AG10803 (cell line): ENCODE data around the gene UGT2B11.
"Not testable (repeated sequence)": the region's sequence is repeated elsewhere in the genome, so short reads cannot be mapped to it uniquely, and the experiment has no call there.

Experiments
- DNase-seq: peaks from one replicate; pipeline ENCODE4 v3.0.0; 2010; ENCODE audit warnings: low read depth
- H3K4me3 ChIP-seq: 2 replicates; pipeline ENCODE4 v1.5.1; 2011; ENCODE audit warnings: mild to moderate bottlenecking, low read length, control low read depth
- TF ChIP-seq, protein P1 (sequence below): conservative IDR thresholded peaks from 2 replicates; pipeline ENCODE4 v1.5.1; 2011; ENCODE audit warnings: mild to moderate bottlenecking, low read length, control low read depth, inconsistent platforms

UGT2B11 gene

DNA sequence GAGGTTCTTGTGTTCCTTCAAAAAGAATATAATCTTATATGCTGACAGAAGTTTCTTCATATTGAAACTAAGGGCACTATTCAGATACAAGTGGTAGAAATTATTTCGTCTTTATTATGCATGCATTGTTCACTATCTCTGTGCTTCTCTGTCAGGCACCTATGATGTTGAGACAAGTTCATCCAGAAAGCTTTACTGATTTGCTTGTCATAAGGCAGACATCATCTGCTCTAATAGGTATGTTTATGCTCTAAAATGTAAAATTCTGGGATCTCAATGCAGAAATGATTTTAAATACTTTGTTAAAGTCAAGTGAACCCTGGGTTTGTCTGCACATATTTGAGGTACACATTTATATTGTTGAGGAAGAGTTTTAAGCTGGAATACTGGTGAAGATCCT, 3.6 kb downstream of the UGT2B11 start:
- no peak overlapping the region for H3K4me3 ChIP-seq
- TF ChIP-seq, protein P1, sequence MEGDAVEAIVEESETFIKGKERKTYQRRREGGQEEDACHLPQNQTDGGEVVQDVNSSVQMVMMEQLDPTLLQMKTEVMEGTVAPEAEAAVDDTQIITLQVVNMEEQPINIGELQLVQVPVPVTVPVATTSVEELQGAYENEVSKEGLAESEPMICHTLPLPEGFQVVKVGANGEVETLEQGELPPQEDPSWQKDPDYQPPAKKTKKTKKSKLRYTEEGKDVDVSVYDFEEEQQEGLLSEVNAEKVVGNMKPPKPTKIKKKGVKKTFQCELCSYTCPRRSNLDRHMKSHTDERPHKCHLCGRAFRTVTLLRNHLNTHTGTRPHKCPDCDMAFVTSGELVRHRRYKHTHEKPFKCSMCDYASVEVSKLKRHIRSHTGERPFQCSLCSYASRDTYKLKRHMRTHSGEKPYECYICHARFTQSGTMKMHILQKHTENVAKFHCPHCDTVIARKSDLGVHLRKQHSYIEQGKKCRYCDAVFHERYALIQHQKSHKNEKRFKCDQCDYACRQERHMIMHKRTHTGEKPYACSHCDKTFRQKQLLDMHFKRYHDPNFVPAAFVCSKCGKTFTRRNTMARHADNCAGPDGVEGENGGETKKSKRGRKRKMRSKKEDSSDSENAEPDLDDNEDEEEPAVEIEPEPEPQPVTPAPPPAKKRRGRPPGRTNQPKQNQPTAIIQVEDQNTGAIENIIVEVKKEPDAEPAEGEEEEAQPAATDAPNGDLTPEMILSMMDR, result no peak
- DNase-seq, result no peak

DNA sequence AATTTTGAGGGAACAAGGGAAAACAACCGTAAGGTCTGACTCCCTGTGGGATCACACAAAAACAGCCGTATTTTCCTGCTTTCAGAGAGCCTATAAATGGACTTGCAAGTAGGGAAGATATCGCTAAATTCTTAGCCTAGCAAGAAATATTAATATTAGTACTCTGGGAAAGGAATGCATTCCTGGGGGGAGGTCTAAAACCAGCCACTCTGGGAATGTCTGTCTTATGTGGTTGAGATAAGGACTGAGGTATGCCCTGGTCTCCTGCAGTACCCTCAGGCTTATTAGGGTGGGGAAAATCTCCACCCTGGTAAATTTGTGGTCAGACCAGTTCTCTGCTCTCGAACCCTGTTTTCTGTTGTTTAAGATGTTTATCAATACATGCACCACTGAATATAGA, 16.0 kb downstream of the UGT2B11 start:
- H3K4me3 ChIP-seq, DNase-seq: not testable (repeated sequence)

DNA sequence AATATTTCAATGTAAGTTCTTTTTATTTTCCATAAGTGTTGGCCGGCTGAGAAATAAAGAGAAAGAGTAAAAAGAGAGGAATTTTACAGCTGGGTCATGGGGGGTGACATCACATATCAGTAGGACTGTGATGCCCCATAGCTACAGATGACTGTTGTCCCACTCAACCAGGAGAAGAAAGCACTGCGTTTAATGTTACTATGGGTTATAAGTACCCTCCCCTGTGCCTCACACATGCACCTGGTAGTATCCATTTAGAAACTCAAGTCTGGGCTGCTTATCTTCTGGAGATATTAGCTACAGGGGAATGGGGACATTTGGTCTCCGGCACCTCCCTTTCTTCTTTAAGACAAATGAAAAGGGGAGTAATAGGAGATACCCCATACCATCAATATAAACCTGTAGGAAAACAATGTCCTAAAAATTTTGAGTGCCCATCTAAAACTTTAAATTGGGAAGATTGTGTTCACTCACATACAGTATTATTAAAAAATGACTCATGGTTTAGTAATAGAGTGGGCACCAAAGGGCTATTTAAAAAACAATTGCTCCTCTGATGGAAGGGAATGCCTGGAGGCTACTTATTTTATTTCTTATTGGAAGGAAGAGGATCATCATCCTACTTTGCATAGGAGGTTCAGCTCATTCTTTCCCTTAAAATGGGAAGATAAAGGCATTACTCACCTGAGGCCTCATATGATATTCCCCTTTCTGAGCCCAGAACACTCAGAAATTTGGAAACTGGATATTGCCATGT, 18.2 kb downstream of the UGT2B11 start:
- H3K4me3 ChIP-seq, result no peak overlapping the region
- DNase-seq, result no peak
- TF ChIP-seq, protein P1, result no peak

DNA sequence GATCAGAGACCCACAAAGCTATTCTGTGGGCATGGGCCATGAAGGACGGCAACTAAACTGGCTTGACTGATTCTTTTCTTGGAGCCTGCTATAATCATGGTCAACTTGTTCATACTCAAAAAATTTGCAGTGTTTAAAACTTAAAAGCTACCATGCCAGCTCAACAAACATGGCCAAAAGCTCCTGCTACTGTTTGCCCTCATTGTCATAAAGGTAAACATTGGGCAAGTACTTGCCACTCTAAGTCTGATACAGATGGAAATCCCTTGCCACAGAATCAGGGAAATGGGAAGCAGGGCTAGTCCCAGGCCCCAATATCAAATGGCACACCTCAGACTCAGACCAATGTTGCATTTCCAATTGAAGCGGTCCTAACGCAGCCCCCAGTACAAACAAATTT, 20.4 kb downstream of the UGT2B11 start:
- no peak for DNase-seq
- no peak overlapping the region for H3K4me3 ChIP-seq
- TF ChIP-seq, protein P1, result no peak

DNA sequence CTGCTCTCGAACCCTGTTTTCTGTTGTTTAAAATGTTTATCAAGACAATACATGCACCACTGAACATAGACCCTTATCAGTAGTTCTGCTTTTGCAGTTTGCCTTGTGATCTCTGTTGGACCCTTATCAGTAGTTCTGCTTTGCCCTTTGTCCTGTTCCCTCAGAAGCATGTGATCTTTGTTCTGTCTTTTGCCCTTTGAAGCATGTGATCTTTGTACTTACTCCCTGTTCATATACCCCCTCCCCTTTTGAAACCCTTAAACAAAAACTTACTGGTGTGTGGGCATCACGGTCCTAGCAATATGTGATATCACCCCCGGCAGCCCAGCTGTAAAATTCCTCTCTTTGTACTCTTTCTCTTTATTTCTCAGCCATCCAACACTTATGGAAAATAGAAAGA, 22.6 kb downstream of the UGT2B11 start:
- not testable (repeated sequence) for H3K4me3 ChIP-seq, DNase-seq

DNA sequence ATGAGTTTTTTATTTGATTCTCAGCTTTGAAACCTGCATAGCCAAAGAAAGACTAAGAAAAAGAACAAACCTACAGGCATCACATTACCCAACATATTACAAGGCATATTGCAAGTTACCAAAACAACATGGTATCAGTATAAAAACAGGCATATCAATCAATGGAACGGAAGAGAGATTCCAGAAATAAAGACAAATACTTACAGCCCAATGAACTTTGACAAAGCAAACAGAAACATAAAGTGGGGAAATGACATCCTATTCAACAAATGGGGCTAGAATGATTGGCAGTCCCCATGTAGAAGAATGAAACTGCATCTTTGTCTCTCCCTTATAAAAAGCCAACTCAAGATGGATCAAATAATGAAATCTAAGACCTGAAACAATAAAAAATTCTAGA, 23.9 kb downstream of the UGT2B11 start:
- DNase-seq, H3K4me3 ChIP-seq: not testable (repeated sequence)

DNA sequence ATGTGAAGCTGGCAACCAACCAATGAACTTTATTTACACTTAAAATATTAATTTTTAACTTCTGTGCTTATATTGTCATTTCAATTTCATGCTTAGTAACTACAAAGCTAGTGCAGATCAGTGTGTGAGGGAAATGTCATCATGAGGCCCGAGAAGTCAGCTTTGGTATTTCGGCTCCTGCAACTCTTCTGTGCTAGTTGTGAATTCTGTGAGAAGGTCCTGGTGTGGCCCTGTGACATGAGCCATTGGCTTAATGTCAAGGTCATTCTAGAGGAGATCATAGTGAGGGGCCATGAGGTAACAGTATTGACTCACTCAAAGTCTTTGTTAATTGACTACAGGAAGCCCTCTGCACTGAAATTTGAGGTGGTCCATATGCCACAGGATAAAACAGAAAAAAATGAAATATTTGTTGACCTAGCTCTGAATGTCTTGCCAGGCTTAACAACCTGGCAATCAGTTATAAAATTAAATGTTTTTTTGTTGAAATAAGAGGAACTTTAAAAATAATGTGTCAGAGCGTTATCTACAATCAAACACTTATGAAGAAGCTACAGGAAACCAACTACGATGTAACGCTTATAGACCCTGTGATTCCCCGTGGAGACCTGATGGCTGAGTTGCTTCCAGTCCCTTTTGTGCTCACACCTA, 32.9 kb downstream of the UGT2B11 start:
- not testable (repeated sequence) for H3K4me3 ChIP-seq, DNase-seq

DNA sequence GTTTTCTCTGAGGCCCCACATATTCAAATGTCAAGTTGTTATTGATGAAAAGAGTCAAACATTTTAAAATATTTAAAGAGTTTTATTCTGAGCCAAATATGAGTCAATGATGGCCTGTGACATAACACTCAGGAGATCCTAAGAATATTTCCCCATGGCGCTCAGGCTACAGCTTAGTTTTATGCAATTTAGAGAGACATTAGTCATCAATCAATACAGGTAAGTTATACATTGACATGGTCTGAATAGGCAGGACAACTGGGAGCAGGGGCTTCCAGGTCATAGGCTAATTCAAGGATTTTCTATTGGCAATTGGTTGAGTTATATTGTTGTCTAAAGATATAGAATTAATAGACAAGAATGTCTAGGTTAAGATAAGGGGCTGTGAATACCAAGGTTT, 34.7 kb downstream of the UGT2B11 start:
- DNase-seq, result not testable (repeated sequence)

DNA sequence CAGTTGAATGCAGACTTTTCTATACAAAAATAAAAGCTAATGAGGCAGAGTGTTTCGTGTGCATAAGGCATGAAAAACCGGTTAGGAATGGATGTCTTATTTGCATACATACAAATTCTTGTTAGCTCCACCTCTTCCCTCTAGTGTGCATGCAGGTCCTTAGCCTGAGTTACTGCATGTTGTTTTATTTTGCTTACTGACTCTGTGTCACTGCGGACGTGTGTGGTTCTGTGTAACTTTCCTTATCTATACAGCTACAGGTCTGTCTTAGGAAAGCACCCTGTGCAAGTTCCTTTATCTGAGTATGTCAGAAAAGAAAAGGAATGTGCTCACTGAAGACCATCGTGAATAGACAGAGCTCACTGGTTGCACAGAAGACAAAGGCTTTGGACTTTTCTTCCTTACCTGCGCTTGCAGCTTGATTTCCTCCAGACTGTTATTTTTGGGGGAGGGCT, 35.8 kb downstream of the UGT2B11 start:
- DNase-seq, H3K4me3 ChIP-seq: not testable (repeated sequence)

More for the DNA sequence above, 34.7 kb downstream of the UGT2B11 start:
- H3K4me3 ChIP-seq, result not testable (repeated sequence)

DNA sequence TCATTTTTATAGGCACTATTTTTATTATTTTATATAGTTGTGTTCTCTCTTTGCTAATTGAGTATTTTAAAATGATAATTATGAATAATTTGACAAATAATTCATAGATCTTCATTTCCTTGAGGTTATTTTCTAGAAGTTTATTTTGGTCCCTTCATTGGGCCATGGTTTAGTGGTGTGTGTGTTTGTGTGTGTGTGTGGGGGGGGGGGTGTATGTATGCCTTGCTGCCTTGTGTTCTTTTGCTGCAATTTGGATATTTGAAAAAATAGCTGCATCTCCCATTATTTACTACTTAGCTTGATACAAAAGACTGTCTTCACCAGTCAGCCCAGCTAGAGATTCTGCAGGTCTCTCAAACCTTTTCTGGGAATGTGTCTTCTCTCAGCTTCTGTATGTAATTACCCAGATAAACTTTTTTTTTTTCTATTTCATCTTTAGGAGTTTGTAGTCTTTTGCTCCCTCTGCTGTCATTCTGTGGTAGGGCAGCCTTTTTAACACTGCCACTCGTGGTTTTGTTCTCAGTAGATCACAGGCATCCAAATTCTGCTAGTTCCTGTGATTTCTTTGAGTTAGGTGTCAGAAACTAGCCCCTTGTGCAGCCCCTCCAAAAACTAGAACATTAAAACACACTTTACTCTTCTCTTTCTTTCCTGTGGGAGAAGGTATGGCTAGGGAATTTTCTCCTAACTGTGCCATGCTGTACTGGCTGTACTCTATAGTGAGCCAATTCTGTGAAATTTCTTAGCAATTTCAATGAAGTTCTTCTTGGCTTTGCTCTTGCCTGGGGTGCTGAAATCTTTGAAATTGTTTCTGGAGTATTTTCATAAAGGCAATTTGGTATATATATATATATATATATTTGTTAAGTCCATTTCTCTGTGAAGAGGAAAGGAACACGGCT, 44.1 kb downstream of the UGT2B11 start:
- H3K4me3 ChIP-seq, result not testable (repeated sequence)
- TF ChIP-seq, protein P1, result peak; percentile 50
- DNase-seq, result peak; percentile 8

DNA sequence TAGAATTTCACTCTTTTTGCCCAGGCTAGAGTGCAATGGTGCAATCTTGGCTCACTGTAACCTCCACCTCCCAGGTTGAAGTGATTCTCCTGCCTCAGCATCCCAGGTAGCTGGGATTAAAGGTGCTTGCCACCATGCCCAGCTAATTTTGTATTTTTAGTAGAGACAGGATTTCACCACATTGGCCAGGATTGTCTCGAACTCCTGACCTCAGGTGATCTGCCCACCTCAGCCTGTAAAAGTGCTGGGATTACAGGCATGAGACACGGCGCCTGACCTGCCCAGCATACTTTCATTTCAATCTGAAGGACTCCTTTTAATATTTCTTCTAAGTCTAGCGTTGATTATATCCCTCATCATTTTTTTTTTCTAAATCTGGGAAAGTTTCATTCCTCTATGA, 45.4 kb downstream of the UGT2B11 start:
- not testable (repeated sequence) for DNase-seq

More for the DNA sequence above, 45.4 kb downstream of the UGT2B11 start:
- not testable (repeated sequence) for H3K4me3 ChIP-seq
